CD4-positive, alpha-beta T cell treated with Interleukin-21 for 1 hour (primary cell): ENCODE results near the gene RELA.
"Not testable (repeated sequence)": the region's sequence is repeated elsewhere in the genome, so short reads cannot be mapped to it uniquely, and the experiment has no call there.

Experiments used
- DNase-seq: peaks from one replicate; pipeline ENCODE4 v3.0.0-alpha.2; 2020

RELA gene

GRCh38 chr11:65662799-65663638 lies at the start of gene RELA:
Gene RELA (minus strand): TSS chr11:65662916. CDS start chr11:65662832, 84 bp downstream.
- DNase-seq = peak; percentile 94

- peak; percentile 97 for DNase-seq
Observed at GRCh38 chr11:65711785-65712632, 49.3 kb upstream of the RELA start, which contains the start of gene KAT5. Gene KAT5 (plus strand): TSS chr11:65712252. CDS start chr11:65712268, 16 bp downstream.

- DNase-seq = no peak
Observed at GRCh38 chr11:65710421-65710820, 47.7 kb upstream of the RELA start.

- no peak for DNase-seq
Observed at GRCh38 chr11:65709661-65710060, 46.9 kb upstream of the RELA start.

- no peak for DNase-seq
Observed at GRCh38 chr11:65708451-65708850, 45.7 kb upstream of the RELA start.

- DNase-seq = not testable (repeated sequence)
Observed at GRCh38 chr11:65707002-65707401, 44.3 kb upstream of the RELA start.

GRCh38 chr11:65706303-65706763 lies 43.6 kb upstream of the RELA start:
- DNase-seq = peak; percentile 84

- DNase-seq = no peak
Observed at GRCh38 chr11:65703846-65704245, 41.1 kb upstream of the RELA start.

- DNase-seq = no peak
Observed at GRCh38 chr11:65701686-65702085, 39.0 kb upstream of the RELA start.

GRCh38 chr11:65700399-65700798 lies 37.7 kb upstream of the RELA start:
- no peak for DNase-seq

- no peak for DNase-seq
Observed at GRCh38 chr11:65699306-65699705, 36.6 kb upstream of the RELA start.

- no peak for DNase-seq
Observed at GRCh38 chr11:65698205-65698604, 35.5 kb upstream of the RELA start.

- DNase-seq = no peak
Observed at GRCh38 chr11:65696802-65697552, 34.3 kb upstream of the RELA start.

GRCh38 chr11:65695459-65696241 lies 32.9 kb upstream of the RELA start:
- DNase-seq = no peak

- no peak for DNase-seq
Observed at GRCh38 chr11:65692367-65692766, 29.7 kb upstream of the RELA start.

GRCh38 chr11:65691847-65692246 lies 29.1 kb upstream of the RELA start:
- not testable (repeated sequence) for DNase-seq

GRCh38 chr11:65685981-65686380 lies 23.3 kb upstream of the RELA start:
- no peak for DNase-seq

GRCh38 chr11:65683480-65683879 lies 20.8 kb upstream of the RELA start:
- not testable (repeated sequence) for DNase-seq

- DNase-seq = no peak
Observed at GRCh38 chr11:65680192-65680743, 17.6 kb upstream of the RELA start.

- DNase-seq = no peak
Observed at GRCh38 chr11:65672982-65673381, 10.3 kb upstream of the RELA start.

GRCh38 chr11:65672180-65672860 lies 9.6 kb upstream of the RELA start:
- no peak for DNase-seq
